Mesenchymal stem cell (in vitro differentiated cells and primary cell): ENCODE results near the gene TNNI2.

Experiments
- DNase-seq: peaks from one replicate; pipeline ENCODE4 v3.0.0-alpha.2; 2013
- H2AFZ ChIP-seq: one replicate; pipeline ENCODE4 v1.6.1; 2013; ENCODE audit warnings: low read depth, mild to moderate bottlenecking, control low read depth, inconsistent platforms, low read length, moderate library complexity
- H2AK5ac ChIP-seq: 2 replicates; pipeline ENCODE4 v1.6.1; 2013; ENCODE audit warnings: low read length, moderate library complexity, mild to moderate bottlenecking, inconsistent platforms; ENCODE audit not compliant: severe bottlenecking
- H2BK120ac ChIP-seq: one replicate; pipeline ENCODE4 v1.6.1; 2013; ENCODE audit warnings: low read depth, mild to moderate bottlenecking, inconsistent platforms, low read length, moderate library complexity
- H2BK12ac ChIP-seq, 2 experiments: one replicate each; pipeline ENCODE4 v1.6.1; 2013; ENCODE audit warnings: inconsistent platforms in 2 of 2, low read length in 2 of 2, mild to moderate bottlenecking in 2 of 2, moderate library complexity in 2 of 2, control low read depth in 1 of 2
- H2BK15ac ChIP-seq: one replicate; pipeline ENCODE4 v1.6.1; 2013; ENCODE audit warnings: mild to moderate bottlenecking, low read depth, inconsistent platforms; ENCODE audit not compliant: poor library complexity, severe bottlenecking
- H2BK5ac ChIP-seq: 2 replicates; pipeline ENCODE4 v1.6.1; 2013; ENCODE audit warnings: low read depth, mild to moderate bottlenecking, low read length, control low read depth, inconsistent platforms; ENCODE audit not compliant: poor library complexity, severe bottlenecking
- H3K14ac ChIP-seq, 2 experiments: one replicate each; pipeline ENCODE4 v1.6.1; 2013; ENCODE audit warnings: inconsistent platforms in 2 of 2, low read length in 2 of 2, control low read depth in 1 of 2, mild to moderate bottlenecking in 1 of 2, moderate library complexity in 1 of 2
- H3K18ac ChIP-seq, 2 experiments: one replicate each; pipeline ENCODE4 v1.6.1; 2013; ENCODE audit warnings: inconsistent platforms in 2 of 2, low read length in 2 of 2, control low read depth in 1 of 2, low read depth in 1 of 2, mild to moderate bottlenecking in 1 of 2
- H3K23ac ChIP-seq, 2 experiments: one replicate each; pipeline ENCODE4 v1.6.1; 2013; ENCODE audit warnings: inconsistent platforms in 2 of 2, low read length in 2 of 2, mild to moderate bottlenecking in 2 of 2, moderate library complexity in 2 of 2, control low read depth in 1 of 2
- H3K27ac ChIP-seq: 2 replicates; pipeline ENCODE4 v1.5.1; 2013; ENCODE audit warnings: mild to moderate bottlenecking, moderate library complexity, low read length, control low read depth, inconsistent platforms; ENCODE audit not compliant: poor library complexity, severe bottlenecking
- H3K27me3 ChIP-seq, 2 experiments: 2 replicates each; pipeline versions ENCODE4 v1.6.1 to v1.7.0; 2013; ENCODE audit warnings: low read length in 2 of 2, mild to moderate bottlenecking in 2 of 2, moderate library complexity in 2 of 2, control low read depth in 1 of 2, inconsistent platforms in 1 of 2; ENCODE audit not compliant: control insufficient read depth in 1 of 2, insufficient read depth in 1 of 2
- H3K36me3 ChIP-seq, 2 experiments: 2 replicates each; pipeline versions ENCODE4 v1.6.1 to v1.7.0; 2013; ENCODE audit warnings: low read length in 2 of 2, control low read depth in 1 of 2, inconsistent platforms in 1 of 2, low read depth in 1 of 2, mild to moderate bottlenecking in 1 of 2; ENCODE audit not compliant: insufficient read depth in 2 of 2, control insufficient read depth in 1 of 2
- H3K4ac ChIP-seq, 2 experiments: one replicate each; pipeline ENCODE4 v1.6.1; 2013; ENCODE audit warnings: inconsistent platforms in 2 of 2, low read length in 2 of 2, mild to moderate bottlenecking in 2 of 2, moderate library complexity in 2 of 2, control low read depth in 1 of 2, low read depth in 1 of 2
- H3K4me1 ChIP-seq: 2 replicates; pipeline ENCODE4 v1.6.1; 2013; ENCODE audit warnings: low read depth, low read length, control low read depth; ENCODE audit not compliant: control insufficient read depth, insufficient read depth
- H3K4me2 ChIP-seq: 2 replicates; pipeline ENCODE4 v1.6.1; 2013; ENCODE audit warnings: low read length, mild to moderate bottlenecking, inconsistent platforms; ENCODE audit not compliant: poor library complexity, severe bottlenecking
- H3K4me3 ChIP-seq, 2 experiments: 2 replicates each; pipeline versions ENCODE4 v1.5.1 to v1.7.0; 2013; ENCODE audit warnings: low read length in 2 of 2, mild to moderate bottlenecking in 2 of 2, control low read depth in 1 of 2, low read depth in 1 of 2; ENCODE audit not compliant: insufficient read depth in 1 of 2
- H3K79me1 ChIP-seq: replicated peaks from 2 replicates; pipeline ENCODE4 v1.6.1; 2013; ENCODE audit warnings: mild to moderate bottlenecking, control low read depth, low read length, inconsistent platforms; ENCODE audit not compliant: poor library complexity, severe bottlenecking
- H3K9ac ChIP-seq: 2 replicates; pipeline ENCODE4 v1.7.0; 2013; ENCODE audit warnings: mild to moderate bottlenecking, low read length, moderate library complexity
- H3K9me3 ChIP-seq: 2 replicates; pipeline ENCODE4 v1.7.0; 2013; ENCODE audit warnings: mild to moderate bottlenecking, low read length; ENCODE audit not compliant: control insufficient read depth
- H4K8ac ChIP-seq: one replicate; pipeline ENCODE4 v1.6.1; 2013; ENCODE audit warnings: inconsistent platforms, mild to moderate bottlenecking, low read length, moderate library complexity
- H4K91ac ChIP-seq: one replicate; pipeline ENCODE4 v1.6.1; 2013; ENCODE audit warnings: mild to moderate bottlenecking, low read length, inconsistent platforms
- WGBS: methylation state at CpG from one replicate; pipeline ENCODE4 v1.1.7; 2013; ENCODE audit warnings: mixed read lengths; 5-methylcytosine and 5-hydroxymethylcytosine counted together

Gene TNNI2

DNA sequence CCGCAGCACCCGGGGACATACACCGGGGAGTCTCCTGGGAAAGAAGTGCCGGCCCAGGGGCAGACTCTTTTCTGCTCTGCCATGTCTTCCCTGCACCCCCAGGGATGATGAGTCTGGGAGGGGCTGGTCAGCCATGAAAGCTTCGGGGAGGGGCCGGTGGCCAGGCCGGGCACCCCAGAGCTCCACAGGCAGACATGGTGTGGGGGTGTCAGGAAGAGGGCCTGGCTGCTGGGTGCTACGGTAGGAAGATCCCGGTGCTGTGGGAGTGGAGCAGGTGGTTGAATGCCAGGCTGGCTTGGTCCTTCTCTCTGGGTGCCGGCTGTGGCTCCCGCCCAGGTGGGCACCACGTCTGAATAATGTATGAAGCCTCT is 31.5 kb downstream of the TNNI2 start:
- H3K4me3 ChIP-seq: peak overlapping the region in 1 of 2 experiments; percentile 86
- H3K27me3 ChIP-seq: peaks cover 0 to 32% of the 10 kb centered on the region in 2 experiments
- H4K8ac ChIP-seq: no peak overlapping the region
- H2BK120ac ChIP-seq: no peak overlapping the region
- no peak overlapping the region for H2AFZ ChIP-seq
- H2BK5ac ChIP-seq: no peak overlapping the region
- H3K18ac ChIP-seq: no peak overlapping the region
- H3K36me3 ChIP-seq: no peaks in the 10 kb centered on the region
- H3K14ac ChIP-seq: no peak overlapping the region
- no peak overlapping the region for H2AK5ac ChIP-seq
- H2BK15ac ChIP-seq: no peak overlapping the region
- H3K23ac ChIP-seq: no peak overlapping the region
- H3K9me3 ChIP-seq: no peaks in the 10 kb centered on the region
- no peak overlapping the region for H3K4ac ChIP-seq
- no peak overlapping the region for H3K4me2 ChIP-seq
- peaks cover 55% of the 10 kb centered on the region for H3K4me1 ChIP-seq
- 89% methylated on average over 12 of the region's 12 CpGs for WGBS
- no peak overlapping the region for H3K27ac ChIP-seq
- peak overlapping the region; percentile 88 for H3K9ac ChIP-seq
- no peak for DNase-seq
- peaks cover 2% of the 10 kb centered on the region for H3K79me1 ChIP-seq
- no peak overlapping the region for H4K91ac ChIP-seq
- peak overlapping the region in 1 of 2 experiments; percentile 64 for H2BK12ac ChIP-seq

DNA sequence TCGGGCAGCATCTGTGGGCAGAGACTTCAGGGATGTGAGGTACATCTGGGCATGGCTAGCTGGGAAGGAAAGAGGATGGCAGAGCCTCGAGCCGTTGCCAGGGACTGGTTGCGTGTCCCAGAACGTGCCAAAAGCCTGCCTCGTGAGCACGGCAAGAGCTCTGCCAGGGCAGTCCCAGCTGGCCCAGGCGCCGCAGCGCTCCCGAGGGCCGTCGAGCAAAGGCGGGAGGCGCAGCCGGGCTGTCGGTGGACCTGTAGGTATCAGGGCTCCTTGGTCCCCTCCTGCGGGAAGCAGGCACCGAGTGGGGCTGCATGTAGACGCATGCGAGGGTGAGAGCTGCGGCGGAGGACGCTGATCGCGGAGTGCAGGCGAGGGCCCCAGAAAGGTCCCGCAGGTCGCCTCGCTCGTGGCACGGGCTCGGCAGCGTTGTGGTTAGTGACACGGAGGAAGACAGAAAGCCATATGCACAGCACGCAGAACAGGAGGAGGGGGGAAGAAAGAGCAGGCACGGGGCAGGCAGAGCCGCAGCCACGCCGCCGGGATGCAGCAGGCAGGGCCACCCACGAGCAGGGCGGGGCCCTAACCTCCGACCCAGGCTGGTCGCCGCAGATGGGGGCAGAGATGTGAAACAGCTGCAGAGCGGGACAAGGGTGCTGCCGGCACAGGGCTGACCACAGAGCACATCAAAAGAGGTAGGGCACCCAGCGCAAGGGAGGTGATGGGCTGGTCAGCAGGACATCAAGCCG is 32.1 kb downstream of the TNNI2 start:
- no peak overlapping the region for H2BK5ac ChIP-seq
- H3K18ac ChIP-seq: peak overlapping the region; percentile 0 to 16
- no peaks in the 10 kb centered on the region for H3K9me3 ChIP-seq
- peak overlapping the region in 1 of 2 experiments; percentile 64 for H2BK12ac ChIP-seq
- DNase-seq: peak; percentile 20
- H3K4me2 ChIP-seq: no peak overlapping the region
- H3K4me3 ChIP-seq: peak overlapping the region in 1 of 2 experiments; percentile 86
- H3K79me1 ChIP-seq: peaks cover 2% of the 10 kb centered on the region
- H2BK15ac ChIP-seq: no peak overlapping the region
- peaks cover 56% of the 10 kb centered on the region for H3K4me1 ChIP-seq
- H2AK5ac ChIP-seq: peak overlapping the region; percentile 7
- peak overlapping the region; percentile 88 for H3K9ac ChIP-seq
- H3K27me3 ChIP-seq: peaks cover 0 to 32% of the 10 kb centered on the region in 2 experiments
- no peaks in the 10 kb centered on the region for H3K36me3 ChIP-seq
- no peak overlapping the region for H2AFZ ChIP-seq
- peak overlapping the region in 1 of 2 experiments; percentile 38 for H3K14ac ChIP-seq
- H3K4ac ChIP-seq: peak overlapping the region in 1 of 2 experiments; percentile 46
- no peak overlapping the region for H4K8ac ChIP-seq
- no peak overlapping the region for H2BK120ac ChIP-seq
- H3K27ac ChIP-seq: no peak overlapping the region
- H3K23ac ChIP-seq: no peak overlapping the region
- WGBS: 49% methylated on average over 50 of the region's 50 CpGs
- H4K91ac ChIP-seq: peak overlapping the region; percentile 20

DNA sequence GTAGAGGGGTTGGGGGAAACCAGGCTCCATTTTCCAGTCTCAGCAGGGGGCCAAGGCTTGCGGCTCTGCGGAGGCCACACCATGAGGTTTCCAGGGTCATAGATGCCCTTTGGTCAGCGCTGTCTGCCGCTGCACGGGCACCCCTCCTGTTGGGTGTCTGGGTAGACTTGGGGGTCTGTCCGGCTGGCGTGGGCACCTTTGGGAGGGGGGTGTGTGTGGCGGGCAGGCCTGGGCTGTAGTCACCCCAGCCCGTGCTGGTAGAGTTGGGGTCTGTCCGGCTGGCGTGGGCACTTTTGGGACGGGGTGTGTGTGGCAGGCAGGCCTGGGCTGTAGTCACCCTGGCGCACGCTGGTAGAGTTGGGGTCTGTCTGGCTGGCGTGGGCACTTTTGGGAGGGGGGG is 32.8 kb downstream of the TNNI2 start:
- H2AFZ ChIP-seq: no peak overlapping the region
- peak overlapping the region; percentile 12 for H2BK15ac ChIP-seq
- peak overlapping the region; percentile 31 for H4K91ac ChIP-seq

DNA sequence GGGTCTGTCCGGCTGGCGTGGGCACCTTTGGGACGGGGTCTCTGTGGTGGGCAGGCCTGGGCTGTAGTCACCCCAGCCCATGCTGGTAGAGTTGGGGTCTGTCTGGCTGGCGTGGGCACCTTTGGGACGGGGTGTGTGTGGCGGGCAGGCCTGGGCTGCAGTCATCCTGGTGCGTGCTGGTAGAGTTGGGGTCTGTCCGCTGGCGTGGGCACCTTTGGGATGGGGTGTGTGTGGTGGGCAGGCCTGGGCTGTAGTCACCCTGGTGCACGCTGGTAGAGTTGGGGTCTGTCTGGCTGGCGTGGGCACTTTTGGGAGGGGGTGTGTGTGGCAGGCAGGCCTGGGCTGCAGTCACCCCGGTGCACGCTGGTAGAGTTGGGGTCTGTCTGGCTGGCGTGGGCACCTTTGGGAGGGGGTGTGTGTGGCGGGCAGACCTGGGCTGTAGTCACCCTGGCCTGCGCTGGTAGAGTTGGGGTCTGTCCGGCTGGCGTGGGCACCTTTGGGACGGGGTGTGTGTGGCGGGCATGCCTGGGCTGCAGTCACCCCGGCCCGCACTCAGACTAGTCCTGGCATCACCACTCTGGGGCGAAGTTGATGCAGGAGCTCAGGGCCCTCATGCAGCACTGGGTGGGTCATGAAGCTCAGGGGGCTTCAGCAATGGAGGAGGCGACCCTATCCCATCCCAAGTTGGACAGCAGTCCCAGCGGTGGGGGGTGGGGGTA is 33.6 kb downstream of the TNNI2 start:
- Histone ChIP-seq H4K8ac (no peak overlapping the region), H3K4ac (no peak overlapping the region), H4K91ac (no peak overlapping the region), H2BK5ac (no peak overlapping the region), H3K27me3 (peaks cover 0 to 30% of the 10 kb centered on the region in 2 experiments), H3K9me3 (no peaks in the 10 kb centered on the region), H3K18ac (no peak overlapping the region), H2BK12ac (peak overlapping the region in 1 of 2 experiments; percentile 60), H2BK15ac (no peak overlapping the region), H3K4me1 (peaks cover 70% of the 10 kb centered on the region), H3K79me1 (peaks cover 2% of the 10 kb centered on the region), H2AFZ (no peak overlapping the region), H3K9ac (peak overlapping the region; percentile 88), H2AK5ac (peak overlapping the region; percentile 70), H3K36me3 (no peaks in the 10 kb centered on the region), H3K23ac (no peak overlapping the region), H2BK120ac (no peak overlapping the region), H3K4me3 (peak overlapping the region in 1 of 2 experiments; percentile 86), H3K27ac (no peak overlapping the region), H3K14ac (no peak overlapping the region), H3K4me2 (no peak overlapping the region)
- WGBS: 78% methylated on average over 24 of the region's 25 CpGs
- no peak for DNase-seq

More for the DNA sequence above, 32.8 kb downstream of the TNNI2 start:
- Histone ChIP-seq H4K8ac (no peak overlapping the region), H3K4me3 (peak overlapping the region in 1 of 2 experiments; percentile 86), H3K4ac (no peak overlapping the region), H3K27me3 (peaks cover 0 to 32% of the 10 kb centered on the region in 2 experiments), H3K9ac (peak overlapping the region; percentile 88), H2AK5ac (peak overlapping the region; percentile 27), H3K36me3 (no peaks in the 10 kb centered on the region), H3K4me2 (no peak overlapping the region), H3K14ac (peak overlapping the region in 1 of 2 experiments; percentile 18), H3K23ac (no peak overlapping the region), H3K27ac (no peak overlapping the region), H2BK5ac (no peak overlapping the region), H3K4me1 (peaks cover 62% of the 10 kb centered on the region), H3K79me1 (peaks cover 2% of the 10 kb centered on the region), H3K18ac (peak overlapping the region in 1 of 2 experiments; percentile 16), H2BK12ac (peak overlapping the region in 1 of 2 experiments; percentile 37), H3K9me3 (no peaks in the 10 kb centered on the region), H2BK120ac (no peak overlapping the region)
- no peak for DNase-seq
- 88% methylated on average over 12 of the region's 15 CpGs for WGBS
